Activated T-cell treated with anti-CD3 and anti-CD28 coated beads, Interleukin-2, amount 50 U/mL, for 72 hours (primary cell): ENCODE data around the gene NRP1. TPM values are rescaled to one million over a fixed set of nuclear protein-coding genes. Genes with fewer than 3 reads are reported as not detected.

Experiments
- ATAC-seq, 2 donors: fragments of 150-1000 bp; cut with Tn5 transposase; replicated peaks in 1 of 2; 2 replicates each; pipeline ENCODE4 v1.10.0; 2021; ENCODE audit warnings: moderate library complexity in 2 of 2, mild to moderate bottlenecking in 1 of 2
- DNase-seq, 2 donors: peaks; one replicate each; pipeline ENCODE4 v3.0.0; 2021 to 2022; ENCODE audit warnings: mixed read lengths in 1 of 2
- H3K27ac Mint-ChIP-seq: one replicate; pipeline ENCODE4 v1.8.0; 2022; ENCODE audit warnings: mild to moderate bottlenecking, moderate library complexity, mixed read lengths
- H3K27me3 Mint-ChIP-seq: one replicate; pipeline ENCODE4 v1.8.0; 2022; ENCODE audit warnings: low read depth, mixed read lengths
- H3K36me3 Mint-ChIP-seq, 2 donors: one replicate each; pipeline ENCODE4 v1.8.0; 2022; ENCODE audit warnings: mixed read lengths in 2 of 2, mild to moderate bottlenecking in 1 of 2; ENCODE audit not compliant: insufficient read depth in 2 of 2
- H3K4me1 Mint-ChIP-seq: one replicate; pipeline ENCODE4 v1.8.0; 2022; ENCODE audit warnings: low read depth, mixed read lengths
- H3K4me3 Mint-ChIP-seq, 2 donors: one replicate each; pipeline ENCODE4 v1.8.0; 2022; ENCODE audit warnings: mild to moderate bottlenecking in 2 of 2, mixed read lengths in 2 of 2, moderate library complexity in 2 of 2
- H3K9me3 Mint-ChIP-seq, 2 donors: one replicate each; pipeline ENCODE4 v1.8.0; 2022; ENCODE audit warnings: mixed read lengths in 2 of 2
- total RNA-seq, 2 donors: library from RNA; stranded (reverse); gene quantifications; one replicate each; pipeline ENCODE4 v1.2.3, GENCODE V29; 2022

NRP1 gene
- total RNA-seq, 2 donors from 2014 or later, result 0.72 to 0.84 TPM

- peaks cover 4 to 9% of the 10 kb centered on the region in 2 donors for H3K36me3 Mint-ChIP-seq
- DNase-seq (no peak), ATAC-seq (no peak)
- H3K9me3 Mint-ChIP-seq, result peaks cover 0 to 5% of the 10 kb centered on the region in 2 donors
- no peak overlapping the region for H3K27ac Mint-ChIP-seq
- H3K4me1 Mint-ChIP-seq, result peaks cover 54% of the 10 kb centered on the region
- no peaks in the 10 kb centered on the region for H3K27me3 Mint-ChIP-seq
- peak overlapping the region in 1 of 2 donors; percentile 74 for H3K4me3 Mint-ChIP-seq
Observed at GRCh38 chr10:33152750-33153149, 181.7 kb downstream of the NRP1 start.

GRCh38 chr10:33152146-33152545 is 182.3 kb downstream of the NRP1 start:
- Mint-ChIP-seq H3K27me3 (no peaks in the 10 kb centered on the region), H3K4me3 (no peak overlapping the region), H3K36me3 (peaks cover 4 to 9% of the 10 kb centered on the region in 2 donors), H3K27ac (no peak overlapping the region), H3K9me3 (peaks cover 0 to 5% of the 10 kb centered on the region in 2 donors), H3K4me1 (peaks cover 54% of the 10 kb centered on the region)
- no peak for DNase-seq
- ATAC-seq, result no peak

GRCh38 chr10:33151344-33151864 is 183.1 kb downstream of the NRP1 start:
- Mint-ChIP-seq H3K27ac (no peak overlapping the region), H3K36me3 (peaks cover 4 to 12% of the 10 kb centered on the region in 2 donors), H3K4me1 (peaks cover 54% of the 10 kb centered on the region)

GRCh38 chr10:33150889-33151288 is 183.6 kb downstream of the NRP1 start:
- no peaks in the 10 kb centered on the region for H3K27me3 Mint-ChIP-seq
- H3K36me3 Mint-ChIP-seq, result peaks cover 4 to 12% of the 10 kb centered on the region in 2 donors
- DNase-seq, result no peak
- H3K9me3 Mint-ChIP-seq, result peaks cover 0 to 5% of the 10 kb centered on the region in 2 donors
- H3K4me1 Mint-ChIP-seq, result peaks cover 57% of the 10 kb centered on the region
- H3K27ac Mint-ChIP-seq, result no peak overlapping the region
- no peak for ATAC-seq
- no peak overlapping the region for H3K4me3 Mint-ChIP-seq

More at GRCh38 chr10:33151344-33151864, 183.1 kb downstream of the NRP1 start:
- H3K27me3 Mint-ChIP-seq, result no peaks in the 10 kb centered on the region
- DNase-seq, result no peak
- no peak for ATAC-seq
- peaks cover 0 to 5% of the 10 kb centered on the region in 2 donors for H3K9me3 Mint-ChIP-seq
- H3K4me3 Mint-ChIP-seq, result no peak overlapping the region

GRCh38 chr10:33150146-33150545 is 184.3 kb downstream of the NRP1 start:
- peaks cover 4 to 14% of the 10 kb centered on the region in 2 donors for H3K36me3 Mint-ChIP-seq
- H3K27ac Mint-ChIP-seq, result no peak overlapping the region
- no peak for ATAC-seq
- H3K4me1 Mint-ChIP-seq, result peaks cover 57% of the 10 kb centered on the region
- no peak for DNase-seq
- no peaks in the 10 kb centered on the region for H3K27me3 Mint-ChIP-seq
- H3K4me3 Mint-ChIP-seq, result peak overlapping the region in 1 of 2 donors; percentile 6
- peaks cover 0 to 5% of the 10 kb centered on the region in 2 donors for H3K9me3 Mint-ChIP-seq

GRCh38 chr10:33147013-33147310 is 187.5 kb downstream of the NRP1 start:
- no peak overlapping the region for H3K4me3 Mint-ChIP-seq
- no peak for ATAC-seq
- H3K36me3 Mint-ChIP-seq, result peaks cover 4 to 14% of the 10 kb centered on the region in 2 donors
- H3K9me3 Mint-ChIP-seq, result peaks cover 0 to 5% of the 10 kb centered on the region in 2 donors
- no peak overlapping the region for H3K27ac Mint-ChIP-seq
- H3K27me3 Mint-ChIP-seq, result no peaks in the 10 kb centered on the region
- peaks cover 54% of the 10 kb centered on the region for H3K4me1 Mint-ChIP-seq
- DNase-seq, result no peak

GRCh38 chr10:33146189-33147012 is 188.1 kb downstream of the NRP1 start:
- Mint-ChIP-seq H3K4me3 (no peak overlapping the region), H3K36me3 (peaks cover 4 to 14% of the 10 kb centered on the region in 2 donors), H3K9me3 (peaks cover 0 to 5% of the 10 kb centered on the region in 2 donors), H3K27ac (no peak overlapping the region), H3K4me1 (peaks cover 54% of the 10 kb centered on the region), H3K27me3 (no peaks in the 10 kb centered on the region)
- DNase-seq (no peak), ATAC-seq (no peak)

- ATAC-seq, result peak in 1 of 2 donors; percentile 20
- no peak overlapping the region for H3K4me3 Mint-ChIP-seq
- H3K4me1 Mint-ChIP-seq, result peaks cover 55% of the 10 kb centered on the region
Observed at GRCh38 chr10:33145451-33146188, 188.8 kb downstream of the NRP1 start.

GRCh38 chr10:33143160-33143728 is 191.2 kb downstream of the NRP1 start:
- DNase-seq (peak; percentile 54 to 72), ATAC-seq (peak; percentile 78 to 85)
- Mint-ChIP-seq H3K36me3 (peaks cover 2 to 10% of the 10 kb centered on the region in 2 donors), H3K9me3 (peaks cover 0 to 3% of the 10 kb centered on the region in 2 donors), H3K27me3 (no peaks in the 10 kb centered on the region), H3K4me3 (peak overlapping the region; percentile 54 to 64), H3K27ac (peak overlapping the region; percentile 7), H3K4me1 (peaks cover 69% of the 10 kb centered on the region)

More at GRCh38 chr10:33145451-33146188, 188.8 kb downstream of the NRP1 start:
- H3K27me3 Mint-ChIP-seq, result no peaks in the 10 kb centered on the region
- peaks cover 4 to 14% of the 10 kb centered on the region in 2 donors for H3K36me3 Mint-ChIP-seq
- DNase-seq, result no peak
- H3K27ac Mint-ChIP-seq, result no peak overlapping the region
- H3K9me3 Mint-ChIP-seq, result peaks cover 0 to 5% of the 10 kb centered on the region in 2 donors

GRCh38 chr10:33142295-33142694 is 192.2 kb downstream of the NRP1 start:
- H3K9me3 Mint-ChIP-seq, result no peaks in the 10 kb centered on the region
- H3K4me1 Mint-ChIP-seq, result peaks cover 79% of the 10 kb centered on the region
- ATAC-seq, result no peak
- DNase-seq, result no peak
- no peak overlapping the region for H3K27ac Mint-ChIP-seq
- no peaks in the 10 kb centered on the region for H3K27me3 Mint-ChIP-seq
- peaks cover 0 to 5% of the 10 kb centered on the region in 2 donors for H3K36me3 Mint-ChIP-seq
- peak overlapping the region in 1 of 2 donors; percentile 45 for H3K4me3 Mint-ChIP-seq

- Mint-ChIP-seq H3K9me3 (no peaks in the 10 kb centered on the region), H3K27ac (no peak overlapping the region), H3K36me3 (peaks cover 0 to 2% of the 10 kb centered on the region in 2 donors), H3K27me3 (no peaks in the 10 kb centered on the region), H3K4me1 (peaks cover 88% of the 10 kb centered on the region), H3K4me3 (no peak overlapping the region)
- no peak for DNase-seq
- no peak for ATAC-seq
Observed at GRCh38 chr10:33141251-33141650, 193.2 kb downstream of the NRP1 start.

GRCh38 chr10:33139181-33139646 is 195.3 kb downstream of the NRP1 start:
- peak; percentile 48 to 55 for ATAC-seq
- H3K4me1 Mint-ChIP-seq, result peaks cover 95% of the 10 kb centered on the region
- no peaks in the 10 kb centered on the region for H3K36me3 Mint-ChIP-seq
- DNase-seq, result peak; percentile 76 to 80
- H3K4me3 Mint-ChIP-seq, result peak overlapping the region; percentile 68 to 81
- H3K27me3 Mint-ChIP-seq, result no peaks in the 10 kb centered on the region
- H3K27ac Mint-ChIP-seq, result peak overlapping the region; percentile 76
- H3K9me3 Mint-ChIP-seq, result no peaks in the 10 kb centered on the region
